Tongue (tissue), 2 donors: ENCODE results near the gene PFKFB4. TPM values are rescaled to one million over a fixed set of nuclear protein-coding genes. Genes with fewer than 3 reads are reported as not detected.
"Not testable (repeated sequence)": the region's sequence is repeated elsewhere in the genome, so short reads cannot be mapped to it uniquely, and the experiment has no call there.

Source experiments
- DNase-seq: peaks from one replicate; pipeline ENCODE4 v3.0.0-alpha.2; 2015
- total RNA-seq: library from RNA; depleted of rRNA; stranded (reverse); fragments of >200 nt; gene quantifications from one replicate; pipeline ENCODE4 v1.2.3, GENCODE V29; 2014

PFKFB4 gene
- total RNA-seq, 1 donor from 2014 or later, result 9.4 TPM

GRCh38 chr3:48530701-48531100, 25.9 kb downstream of the PFKFB4 start:
- not testable (repeated sequence) for DNase-seq

GRCh38 chr3:48528754-48529153, 27.8 kb downstream of the PFKFB4 start:
- DNase-seq, result no peak

DNA sequence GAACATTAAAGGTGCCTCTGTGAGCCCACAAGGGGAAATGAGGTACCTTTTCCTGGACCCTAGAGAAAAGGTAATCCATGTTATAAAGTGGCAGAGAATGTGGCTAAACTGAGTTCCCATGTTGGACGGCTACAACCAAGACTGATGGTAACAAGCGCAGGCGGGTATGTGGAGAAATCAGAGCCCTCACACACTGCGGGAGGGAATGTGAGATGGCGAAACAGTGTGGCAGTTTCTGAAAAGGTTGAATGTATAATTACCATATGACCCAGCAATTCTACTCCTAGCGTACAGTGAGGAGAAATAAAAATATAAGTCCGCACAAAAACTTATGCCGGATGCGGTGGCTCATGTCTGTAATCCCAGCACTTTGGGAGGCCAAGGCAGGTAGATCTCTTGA, 28.6 kb downstream of the PFKFB4 start:
- no peak for DNase-seq

- no peak for DNase-seq
Measured at GRCh38 chr3:48524970-48525369, 31.6 kb downstream of the PFKFB4 start.

DNA sequence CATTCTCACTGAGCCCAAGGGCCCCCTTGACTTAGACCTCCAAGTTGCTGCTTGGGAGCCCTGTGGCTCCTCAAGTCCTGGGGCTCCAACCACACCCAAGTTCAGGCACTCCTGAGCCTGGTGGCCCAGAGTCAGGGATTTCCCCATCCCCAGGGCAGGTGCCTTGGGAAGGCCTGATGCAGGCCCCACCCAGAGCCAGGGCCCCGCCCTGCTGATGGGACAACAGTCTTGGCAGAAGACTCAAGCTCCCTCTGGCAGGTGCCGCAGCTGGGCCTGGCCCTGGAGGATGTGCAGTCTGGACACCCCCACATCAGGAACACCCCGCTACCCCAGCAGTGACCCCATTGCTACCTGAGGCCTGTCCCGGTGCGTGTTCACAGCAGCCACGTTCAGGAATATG, 35.0 kb downstream of the PFKFB4 start:
- no peak for DNase-seq

DNA sequence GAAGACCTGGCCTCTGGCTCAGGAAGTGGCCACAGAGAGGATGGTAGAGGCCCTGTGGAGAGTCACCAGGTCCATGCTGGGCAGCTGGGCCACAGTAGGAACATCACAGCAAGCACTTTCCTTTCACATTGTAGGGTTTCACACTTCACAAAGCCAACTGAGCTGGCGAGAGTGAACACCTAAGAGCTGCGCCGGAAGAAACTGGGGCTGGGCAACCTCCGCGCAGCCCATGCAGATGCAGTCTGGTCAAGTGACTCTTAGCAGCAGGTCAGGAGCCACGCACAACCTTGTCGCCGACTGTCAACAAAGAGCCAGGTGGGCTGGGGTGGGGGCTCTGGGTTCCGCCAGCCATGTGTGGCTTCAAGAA, 37.3 kb downstream of the PFKFB4 start:
- DNase-seq, result no peak

DNA sequence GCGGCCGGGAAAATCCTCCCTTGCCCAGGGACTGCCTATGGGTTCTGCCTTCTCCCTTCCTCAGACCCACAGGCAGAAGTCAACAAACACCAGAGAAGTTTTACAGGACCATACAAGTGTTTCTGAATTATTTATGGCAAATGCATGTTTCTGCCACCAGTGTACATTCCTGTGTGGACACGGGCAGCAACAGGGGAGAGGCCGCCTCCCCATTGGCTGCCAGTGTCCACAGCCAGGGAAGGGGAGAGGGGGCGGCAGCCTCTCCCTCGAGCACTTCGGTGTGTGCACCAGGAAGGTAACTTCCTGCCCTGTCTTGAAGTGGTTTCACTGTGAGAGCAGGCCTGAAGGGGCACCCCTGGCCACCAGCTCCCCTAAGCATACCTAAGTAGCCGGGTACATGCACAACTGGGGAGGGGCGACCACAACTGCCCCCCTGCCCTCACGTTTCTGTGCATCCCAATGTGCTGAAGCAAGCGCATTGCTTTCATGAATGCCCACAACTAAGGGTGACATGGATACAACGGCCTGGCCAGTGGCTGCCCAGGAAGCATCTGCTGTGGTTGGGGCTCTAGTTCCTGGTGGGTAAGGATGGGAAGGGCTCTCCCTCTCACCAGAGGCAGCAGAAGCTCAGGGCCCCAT, 37.8 kb downstream of the PFKFB4 start:
- no peak for DNase-seq

DNA sequence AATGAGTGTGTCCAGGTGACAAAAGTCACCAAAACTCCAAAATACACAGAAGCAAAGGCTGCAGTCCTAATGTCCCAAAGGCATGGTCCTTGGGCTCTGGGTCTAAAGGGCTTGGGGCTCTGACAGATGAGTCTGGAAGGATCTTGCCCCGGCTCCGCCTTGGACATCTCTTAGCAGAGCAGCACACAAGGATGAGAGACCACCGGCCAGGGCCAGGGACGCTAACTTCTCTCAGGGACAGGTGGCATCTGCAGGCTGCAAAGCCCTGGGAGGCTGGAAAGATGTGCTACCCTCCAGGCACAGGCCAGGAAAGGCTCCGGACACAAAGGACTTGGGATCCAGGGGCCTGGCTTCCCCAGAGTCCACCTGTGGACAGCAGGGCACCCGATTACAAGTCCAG, 38.5 kb downstream of the PFKFB4 start:
- no peak for DNase-seq

GRCh38 chr3:48516571-48516970, 40.0 kb downstream of the PFKFB4 start:
- no peak for DNase-seq

DNA sequence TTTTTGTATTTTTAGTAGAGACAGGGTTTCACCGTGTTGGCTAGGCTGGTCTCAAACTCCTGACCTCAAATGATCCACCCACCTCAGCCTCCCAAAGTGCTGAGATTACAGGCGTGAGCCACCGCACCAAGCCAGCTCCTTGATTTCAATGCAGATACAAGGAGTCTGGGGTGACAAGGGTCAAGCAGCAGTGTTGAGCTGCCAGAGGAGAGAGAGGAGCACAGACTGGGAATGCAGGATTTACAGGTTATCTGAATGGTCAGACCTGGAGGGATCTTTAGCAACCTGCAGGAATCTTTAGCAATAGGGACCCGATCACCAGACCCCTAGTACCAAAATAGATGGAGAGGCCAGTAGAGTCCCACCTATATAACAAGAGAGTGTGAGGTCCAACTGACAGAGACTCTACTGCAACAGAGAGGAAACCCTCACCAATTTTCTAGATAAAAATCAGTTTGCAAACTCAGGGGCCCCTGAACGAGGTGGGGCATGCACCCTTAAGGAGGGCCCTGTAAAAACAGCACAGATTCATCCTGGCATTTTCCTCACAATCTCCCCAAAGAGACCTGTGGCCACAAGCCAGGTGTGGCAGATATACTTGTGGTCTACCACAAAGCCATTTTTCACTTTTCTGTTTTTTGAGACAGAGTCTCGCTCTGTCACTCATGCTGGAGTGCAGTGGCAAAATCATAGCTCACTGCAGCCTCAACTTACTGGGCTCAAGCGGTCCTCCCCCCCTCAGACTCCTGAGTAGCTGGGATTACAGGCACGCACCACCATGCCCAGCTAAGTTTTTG, 42.0 kb downstream of the PFKFB4 start:
- DNase-seq, result no peak

GRCh38 chr3:48511551-48511950, 45.1 kb downstream of the PFKFB4 start:
- no peak for DNase-seq

DNA sequence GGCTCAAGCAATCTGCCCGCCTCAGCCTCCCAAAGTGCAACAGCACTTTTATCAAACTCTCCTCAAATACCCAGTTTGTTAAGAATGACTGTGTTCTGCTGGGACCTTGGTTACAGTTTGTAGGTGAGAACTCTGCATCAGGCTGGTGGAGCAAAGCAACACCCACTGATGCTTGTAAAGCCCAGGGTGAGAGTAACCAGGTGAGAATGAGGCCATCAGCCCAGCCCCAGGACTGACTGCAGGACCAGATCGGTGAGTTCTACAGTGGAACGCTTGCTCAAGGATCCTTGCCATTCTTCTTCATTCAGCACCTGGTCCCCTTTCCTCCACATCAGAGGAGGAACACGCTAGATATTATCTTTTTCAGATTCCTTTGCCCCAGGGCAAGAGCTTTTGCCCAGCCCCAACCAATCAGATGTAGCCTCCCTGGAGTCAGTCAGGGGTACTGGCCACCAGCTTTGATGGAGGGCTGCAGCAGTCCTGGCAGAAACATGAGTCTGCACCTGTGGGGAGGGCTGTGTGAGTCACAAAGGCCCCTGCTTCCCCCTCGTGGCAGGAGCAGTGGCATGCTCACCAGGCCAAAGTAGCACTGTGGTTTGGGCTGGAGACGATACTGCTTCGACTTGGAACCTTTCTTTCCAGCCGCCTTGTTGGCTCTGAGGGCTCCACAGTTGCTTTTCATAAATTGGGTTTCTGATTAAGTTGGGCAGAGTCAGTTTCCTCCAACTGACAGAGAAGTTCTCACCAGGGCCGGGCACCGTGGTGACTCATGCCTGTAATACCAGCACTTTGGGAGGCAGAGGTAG, 49.1 kb downstream of the PFKFB4 start:
- DNase-seq, result peak; percentile 71

DNA sequence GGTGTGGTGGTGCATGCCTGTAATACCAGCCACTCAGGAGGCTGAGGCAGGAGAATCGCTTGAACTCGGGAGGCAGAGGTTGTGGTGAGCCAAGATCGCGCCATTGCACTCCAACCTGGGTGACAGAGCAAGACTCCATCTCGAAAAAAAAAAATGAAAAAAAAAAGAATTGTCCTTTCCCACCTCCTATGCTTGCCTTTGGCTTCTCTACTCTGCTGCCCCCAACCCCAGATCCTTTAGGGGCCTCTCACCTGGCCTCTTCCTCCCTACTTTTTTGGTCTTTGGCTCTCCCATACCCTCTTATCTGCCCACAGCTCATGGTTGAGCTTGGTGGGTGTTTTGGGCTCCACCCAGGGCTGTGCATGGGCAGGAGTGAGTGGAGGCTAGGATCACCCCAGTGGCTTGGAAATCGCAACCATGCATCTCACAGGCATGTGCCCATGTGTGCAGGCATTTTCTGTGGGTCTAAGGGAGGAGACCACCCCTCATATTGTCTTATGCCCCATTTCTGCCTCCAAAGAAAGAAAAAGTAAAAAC, 50.6 kb downstream of the PFKFB4 start:
- no peak for DNase-seq

DNA sequence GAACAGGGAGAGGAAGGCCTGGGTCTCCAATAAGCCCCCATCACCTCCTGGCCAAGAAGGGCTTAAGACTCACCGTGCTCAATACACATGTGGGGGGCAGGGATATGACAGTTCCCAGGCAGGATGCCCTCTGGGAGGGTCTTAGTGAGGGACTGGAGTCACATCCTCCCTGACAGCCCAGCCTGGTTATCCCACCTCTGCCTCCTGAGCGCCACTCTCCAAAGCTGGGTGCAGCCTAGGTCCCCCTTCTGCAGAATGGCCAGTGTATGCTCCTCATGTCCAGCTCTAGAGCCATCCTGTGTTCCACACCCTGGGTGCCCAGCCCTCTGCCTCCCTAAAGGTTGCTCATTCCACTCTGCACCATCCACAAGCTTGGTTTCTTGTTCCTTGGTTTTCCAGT, 51.5 kb downstream of the PFKFB4 start:
- no peak for DNase-seq

GRCh38 chr3:48504051-48504946, 52.3 kb downstream of the PFKFB4 start, which contains the start of gene SHISA5:
SHISA5 (minus strand) TSS chr3:48504174; CDS start chr3:48504094, 80 bp downstream.
- peak; percentile 74 for DNase-seq

- DNase-seq, result peak; percentile 32
Measured at GRCh38 chr3:48503401-48504050, 53.1 kb downstream of the PFKFB4 start.

GRCh38 chr3:48502728-48503168, 53.9 kb downstream of the PFKFB4 start:
- no peak for DNase-seq

DNA sequence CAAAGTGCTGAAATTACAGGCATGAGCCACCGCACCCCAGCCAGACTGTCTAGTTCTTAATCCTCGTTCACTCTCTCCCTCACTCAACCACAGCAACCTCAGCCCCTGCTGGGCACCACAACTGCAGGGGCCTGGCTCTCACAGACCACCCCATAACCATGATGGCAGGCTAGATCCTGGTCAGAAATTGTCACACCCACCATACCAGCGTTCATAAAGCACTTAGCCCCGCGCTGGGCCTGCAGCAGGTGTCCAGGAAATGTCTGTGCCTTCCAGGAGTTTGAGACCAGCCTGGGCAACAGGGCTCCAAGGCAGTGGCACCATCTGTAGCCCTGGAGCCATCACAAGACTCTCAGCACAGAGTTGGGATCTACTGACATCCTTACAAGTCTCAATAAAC, 54.5 kb downstream of the PFKFB4 start:
- DNase-seq, result no peak

- DNase-seq, result no peak
Measured at GRCh38 chr3:48501196-48501595, 55.4 kb downstream of the PFKFB4 start.

DNA sequence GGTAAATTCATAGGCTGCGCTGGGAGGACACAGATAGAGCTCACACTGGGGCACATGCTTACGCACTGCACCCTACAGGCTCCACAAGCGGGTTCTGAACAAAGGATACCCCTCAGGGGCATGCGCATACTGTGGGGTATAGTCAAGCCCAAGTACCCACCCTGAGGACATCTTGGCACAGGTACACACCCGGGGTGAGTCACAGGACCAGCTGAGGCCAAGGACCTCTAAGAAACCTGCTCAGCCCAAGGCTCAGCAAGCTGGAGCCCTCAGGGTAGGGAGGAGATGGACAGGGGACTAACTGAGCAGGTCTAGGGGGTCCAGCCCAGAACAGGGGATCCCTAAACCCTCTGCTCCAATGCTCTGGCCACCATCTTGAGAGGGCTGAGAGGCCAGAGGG, 55.9 kb downstream of the PFKFB4 start:
- DNase-seq, result no peak

DNA sequence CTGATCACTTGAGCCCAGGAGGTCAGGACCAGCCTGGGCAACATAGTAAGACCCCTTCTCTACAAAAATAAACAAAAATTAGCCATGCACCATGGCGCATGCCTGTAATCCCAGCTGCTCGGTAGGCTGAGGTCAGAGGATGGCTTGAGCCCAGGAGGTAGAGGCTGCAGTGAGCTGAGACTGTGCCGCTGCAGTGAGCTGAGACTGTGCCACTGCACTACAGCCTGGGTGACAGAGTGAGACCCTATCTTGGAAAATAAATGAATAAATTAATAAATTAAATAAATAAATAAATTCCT, 63.5 kb downstream of the PFKFB4 start:
- no peak for DNase-seq
